ENCODE measurements around the gene IRF8.
"Not testable (repeated sequence)": the region's sequence is repeated elsewhere in the genome, so short reads cannot be mapped to it uniquely, and the experiment has no call there.

Gene IRF8

GRCh38 chr16:85934210-85934609, 35.2 kb downstream of the IRF8 start:
- DNase-seq (ENCODE audit: low spot score) (no peak), FAIRE-seq (no peak)

- FAIRE-seq: no peak
Observed at GRCh38 chr16:85935391-85935973, 36.5 kb downstream of the IRF8 start.

GRCh38 chr16:85935974-85936760, 37.2 kb downstream of the IRF8 start:
- FAIRE-seq: no peak
- no peak for DNase-seq (ENCODE audit: low spot score)

More at GRCh38 chr16:85935391-85935973, 36.5 kb downstream of the IRF8 start:
- DNase-seq (ENCODE audit: low spot score): no peak

GRCh38 chr16:85936816-85937215, 37.9 kb downstream of the IRF8 start:
- FAIRE-seq: no peak
- DNase-seq (ENCODE audit: low spot score): no peak

GRCh38 chr16:85940214-85940613, 41.3 kb downstream of the IRF8 start:
- FAIRE-seq (no peak), DNase-seq (ENCODE audit: low spot score) (peak; percentile 66)

- FAIRE-seq: no peak
- DNase-seq (ENCODE audit: low spot score): no peak
Observed at GRCh38 chr16:85941863-85942644, 43.1 kb downstream of the IRF8 start.

- not testable (repeated sequence) for FAIRE-seq; DNase-seq (ENCODE audit: low spot score)
Observed at GRCh38 chr16:85942659-85943058, 43.7 kb downstream of the IRF8 start.

- DNase-seq (ENCODE audit: low spot score) (no peak), FAIRE-seq (no peak)
Observed at GRCh38 chr16:85943711-85944110, 44.7 kb downstream of the IRF8 start.

GRCh38 chr16:85944572-85945423, 45.8 kb downstream of the IRF8 start:
- DNase-seq (ENCODE audit: low spot score) (no peak), FAIRE-seq (no peak)

- no peak for DNase-seq (ENCODE audit: low spot score)
- no peak for FAIRE-seq
Observed at GRCh38 chr16:85945424-85945751, 46.4 kb downstream of the IRF8 start.

GRCh38 chr16:85946541-85947124, 47.7 kb downstream of the IRF8 start:
- DNase-seq (ENCODE audit: low spot score): no peak
- FAIRE-seq: no peak

- FAIRE-seq (no peak), DNase-seq (ENCODE audit: low spot score) (no peak)
Observed at GRCh38 chr16:85947230-85948137, 48.5 kb downstream of the IRF8 start.

GRCh38 chr16:85948138-85948509, 49.2 kb downstream of the IRF8 start:
- DNase-seq (ENCODE audit: low spot score) (no peak), FAIRE-seq (no peak)

GRCh38 chr16:85948616-85949265, 49.8 kb downstream of the IRF8 start:
- FAIRE-seq: no peak

GRCh38 chr16:85950136-85950918, 51.4 kb downstream of the IRF8 start:
- DNase-seq (ENCODE audit: low spot score) (no peak), FAIRE-seq (no peak)

More at GRCh38 chr16:85948616-85949265, 49.8 kb downstream of the IRF8 start:
- DNase-seq (ENCODE audit: low spot score): no peak

- DNase-seq (ENCODE audit: low spot score) (no peak), FAIRE-seq (no peak)
Observed at GRCh38 chr16:85952197-85952596, 53.2 kb downstream of the IRF8 start.

- no peak for FAIRE-seq
- no peak for DNase-seq (ENCODE audit: low spot score)
Observed at GRCh38 chr16:85952811-85953210, 53.8 kb downstream of the IRF8 start.

- FAIRE-seq (no peak), DNase-seq (ENCODE audit: low spot score) (no peak)
Observed at GRCh38 chr16:85954927-85955519, 56.1 kb downstream of the IRF8 start.
